HEK293 (cell line): ENCODE data around the gene GNG7.
A peak's percentile ranks its signal among the peaks of the same experiment; 100 is the strongest.

Source experiments
- EGR2 ChIP-seq: fragments of 450-650 bp; formaldehyde crosslinking; IDR thresholded peaks from 2 replicates; pipeline ENCODE4 v1.5.1; 2016; ENCODE audit warnings: low read depth, missing biosample characterization, missing genetic modification characterization
- OSR2 ChIP-seq: fragments of 450-650 bp; formaldehyde crosslinking; IDR thresholded peaks from 2 replicates; pipeline ENCODE4 v1.5.1; 2016; ENCODE audit warnings: missing biosample characterization, missing genetic modification characterization
- YY1 ChIP-seq: fragments of 450-650 bp; formaldehyde crosslinking; IDR thresholded peaks from 2 replicates; pipeline ENCODE4 v1.5.1; 2018; ENCODE audit warnings: missing biosample characterization, missing genetic modification characterization
- ZBTB1 ChIP-seq: fragments of 450-650 bp; formaldehyde crosslinking; IDR thresholded peaks from 2 replicates; pipeline ENCODE4 v1.5.1; 2016; ENCODE audit warnings: missing biosample characterization, missing genetic modification characterization
- ZBTB8A ChIP-seq: fragments of 450-650 bp; formaldehyde crosslinking; IDR thresholded peaks from 2 replicates; pipeline ENCODE4 v1.5.1; 2016; ENCODE audit warnings: missing biosample characterization, missing genetic modification characterization
- ZFP3 ChIP-seq: fragments of 450-650 bp; formaldehyde crosslinking; IDR thresholded peaks from 2 replicates; pipeline ENCODE4 v1.5.1; 2016; ENCODE audit warnings: low read depth, missing biosample characterization, missing genetic modification characterization
- ZFP69B ChIP-seq: fragments of 450-650 bp; formaldehyde crosslinking; IDR thresholded peaks from 2 replicates; pipeline ENCODE4 v1.5.1; 2016; ENCODE audit warnings: missing biosample characterization, missing genetic modification characterization
- ZIC2 ChIP-seq: fragments of 450-650 bp; formaldehyde crosslinking; IDR thresholded peaks from 2 replicates; pipeline ENCODE4 v1.5.1; 2016; ENCODE audit warnings: missing biosample characterization, missing genetic modification characterization
- ZNF132 ChIP-seq: fragments of 450-650 bp; formaldehyde crosslinking; IDR thresholded peaks from 2 replicates; pipeline ENCODE4 v1.5.1; 2017; ENCODE audit warnings: missing biosample characterization, missing genetic modification characterization, borderline replicate concordance
- ZNF133 ChIP-seq: fragments of 450-650 bp; formaldehyde crosslinking; IDR thresholded peaks from 2 replicates; pipeline ENCODE4 v1.5.1; 2016; ENCODE audit warnings: missing biosample characterization, missing genetic modification characterization
- ZNF2 ChIP-seq: fragments of 450-650 bp; formaldehyde crosslinking; IDR thresholded peaks from 2 replicates; pipeline ENCODE4 v1.5.1; 2016; ENCODE audit warnings: missing biosample characterization, missing genetic modification characterization
- ZNF324 ChIP-seq: fragments of 450-650 bp; formaldehyde crosslinking; IDR thresholded peaks from 2 replicates; pipeline ENCODE4 v1.5.1; 2016; ENCODE audit warnings: missing biosample characterization, missing genetic modification characterization
- ZNF354C ChIP-seq: fragments of 450-650 bp; formaldehyde crosslinking; IDR thresholded peaks from 2 replicates; pipeline ENCODE4 v1.5.1; 2016; ENCODE audit warnings: missing biosample characterization, missing genetic modification characterization, low read depth, borderline replicate concordance
- ZNF555 ChIP-seq: fragments of 450-650 bp; formaldehyde crosslinking; conservative IDR thresholded peaks from 2 replicates; pipeline ENCODE4 v1.5.1; 2017; ENCODE audit warnings: missing biosample characterization, mild to moderate bottlenecking, missing genetic modification characterization, inconsistent platforms
- ZNF596 ChIP-seq: fragments of 450-650 bp; IDR thresholded peaks from 2 replicates; pipeline ENCODE4 v1.5.0; 2018; ENCODE audit warnings: missing biosample characterization, mild to moderate bottlenecking, missing genetic modification characterization, moderate library complexity
- ZNF621 ChIP-seq: fragments of 450-650 bp; formaldehyde crosslinking; IDR thresholded peaks from 2 replicates; pipeline ENCODE4 v1.5.1; 2017; ENCODE audit warnings: missing biosample characterization, missing genetic modification characterization
- ZNF623 ChIP-seq: fragments of 450-650 bp; formaldehyde crosslinking; IDR thresholded peaks from 2 replicates; pipeline ENCODE4 v1.5.1; 2016; ENCODE audit warnings: missing biosample characterization, missing genetic modification characterization
- ZNF624 ChIP-seq: fragments of 450-650 bp; formaldehyde crosslinking; IDR thresholded peaks from 2 replicates; pipeline ENCODE4 v1.5.1; 2017; ENCODE audit warnings: missing biosample characterization, missing genetic modification characterization
- ZNF654 ChIP-seq: fragments of 450-650 bp; formaldehyde crosslinking; IDR thresholded peaks from 2 replicates; pipeline ENCODE4 v1.5.1; 2016; ENCODE audit warnings: low read depth, missing biosample characterization, missing genetic modification characterization
- ZNF707 ChIP-seq: fragments of 450-650 bp; formaldehyde crosslinking; IDR thresholded peaks from 2 replicates; pipeline ENCODE4 v1.5.1; 2016; ENCODE audit warnings: missing biosample characterization, missing genetic modification characterization
- ZNF785 ChIP-seq: fragments of 450-650 bp; formaldehyde crosslinking; IDR thresholded peaks from 2 replicates; pipeline ENCODE4 v1.5.1; 2016; ENCODE audit warnings: missing biosample characterization, missing genetic modification characterization
- ZNF843 ChIP-seq: fragments of 450-650 bp; formaldehyde crosslinking; IDR thresholded peaks from 2 replicates; pipeline ENCODE4 v1.5.1; 2016; ENCODE audit warnings: missing biosample characterization, missing genetic modification characterization
- TF ChIP-seq, protein P1 (sequence below): fragments of 450-650 bp; formaldehyde crosslinking; IDR thresholded peaks from 2 replicates; pipeline ENCODE4 v1.5.1; 2016; ENCODE audit warnings: missing biosample characterization, missing genetic modification characterization
- TF ChIP-seq, protein P2 (sequence below): fragments of 450-650 bp; formaldehyde crosslinking; IDR thresholded peaks from 2 replicates; pipeline ENCODE4 v1.5.1; 2016; ENCODE audit warnings: missing biosample characterization, missing genetic modification characterization
- TF ChIP-seq, protein P3 (sequence below): fragments of 450-650 bp; formaldehyde crosslinking; IDR thresholded peaks from 2 replicates; pipeline ENCODE4 v1.5.1; 2017; ENCODE audit warnings: missing biosample characterization, missing genetic modification characterization
- TF ChIP-seq, protein P4 (sequence below): fragments of 450-650 bp; formaldehyde crosslinking; IDR thresholded peaks from 2 replicates; pipeline ENCODE4 v1.5.1; 2016; ENCODE audit warnings: missing biosample characterization, missing genetic modification characterization, borderline replicate concordance
- TF ChIP-seq, protein P5 (sequence below): fragments of 450-650 bp; formaldehyde crosslinking; IDR thresholded peaks from 2 replicates; pipeline ENCODE4 v1.5.1; 2016; ENCODE audit warnings: missing biosample characterization, missing genetic modification characterization
- TF ChIP-seq, protein P6 (sequence below): fragments of 450-650 bp; formaldehyde crosslinking; IDR thresholded peaks from 2 replicates; pipeline ENCODE4 v1.5.1; 2016; ENCODE audit warnings: missing biosample characterization, missing genetic modification characterization

GNG7 gene

DNA sequence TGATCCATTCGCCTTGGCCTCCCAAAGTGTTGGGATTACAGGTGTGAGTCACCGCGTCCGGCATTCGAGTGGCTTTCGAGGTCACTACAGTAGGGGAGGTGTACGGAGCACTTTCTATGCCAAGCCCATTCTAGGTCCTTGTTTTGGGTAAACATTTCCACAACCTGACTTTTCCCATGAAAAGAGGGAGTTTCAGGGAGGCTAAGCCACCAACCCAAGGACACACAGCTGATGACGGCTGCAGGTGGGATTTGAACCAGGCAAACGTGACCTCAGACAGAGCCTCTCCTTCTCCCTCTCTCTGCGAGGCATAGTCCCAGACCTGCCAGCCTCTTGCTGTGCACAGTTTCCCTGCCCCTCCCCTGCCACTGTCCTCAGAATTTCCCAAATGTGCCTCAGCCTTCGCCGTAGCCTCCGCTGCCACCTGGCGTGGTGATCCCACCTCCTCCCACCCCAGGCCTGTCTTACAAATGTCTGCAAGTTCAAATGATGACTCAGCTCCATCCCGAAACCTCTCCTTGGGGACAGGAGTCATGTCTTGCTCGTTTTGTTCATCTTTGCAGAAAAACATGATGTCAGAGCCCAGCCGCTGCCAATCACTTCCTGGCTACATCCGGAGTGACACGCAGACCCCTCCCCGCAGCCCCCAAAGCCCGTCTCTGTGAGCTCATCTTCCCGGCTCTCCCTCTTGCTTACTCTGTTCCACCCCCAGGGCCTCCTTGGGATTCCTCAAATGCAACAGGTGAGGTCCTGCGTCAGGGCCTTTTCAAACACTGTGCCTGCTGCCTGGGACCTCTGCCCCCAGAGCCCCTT lies 233.2 kb downstream of the GNG7 start (continued):
- TF ChIP-seq ZNF707 (tag by site-specific recombination) (no peak), ZNF654 (tag by site-specific recombination) (no peak), ZFP3 (tag by site-specific recombination) (no peak), ZNF596 (tag by site-specific recombination) (no peak), ZNF133 (no peak), ZBTB8A (tag by site-specific recombination) (no peak), ZNF555 (tag by site-specific recombination) (no peak), ZFP69B (tag by site-specific recombination) (no peak), OSR2 (tag by site-specific recombination) (no peak), ZNF621 (tag by site-specific recombination) (no peak), ZNF623 (tag by site-specific recombination) (no peak), ZNF354C (tag by site-specific recombination) (no peak), ZNF624 (tag by site-specific recombination) (no peak), ZNF785 (tag by site-specific recombination) (no peak), ZNF2 (no peak), ZNF843 (tag by site-specific recombination) (no peak), ZIC2 (tag by site-specific recombination) (peak; percentile 23; the same call in 1 of the 2 replicates), YY1 (tag by site-specific recombination) (no peak), ZNF132 (no peak), ZNF324 (tag by site-specific recombination) (no peak), ZBTB1 (tag by site-specific recombination) (peak; percentile 13; the same call in 1 of the 2 replicates), EGR2 (tag by site-specific recombination) (peak; percentile 42; the same call in 1 of the 2 replicates)
- TF ChIP-seq, protein P1, sequence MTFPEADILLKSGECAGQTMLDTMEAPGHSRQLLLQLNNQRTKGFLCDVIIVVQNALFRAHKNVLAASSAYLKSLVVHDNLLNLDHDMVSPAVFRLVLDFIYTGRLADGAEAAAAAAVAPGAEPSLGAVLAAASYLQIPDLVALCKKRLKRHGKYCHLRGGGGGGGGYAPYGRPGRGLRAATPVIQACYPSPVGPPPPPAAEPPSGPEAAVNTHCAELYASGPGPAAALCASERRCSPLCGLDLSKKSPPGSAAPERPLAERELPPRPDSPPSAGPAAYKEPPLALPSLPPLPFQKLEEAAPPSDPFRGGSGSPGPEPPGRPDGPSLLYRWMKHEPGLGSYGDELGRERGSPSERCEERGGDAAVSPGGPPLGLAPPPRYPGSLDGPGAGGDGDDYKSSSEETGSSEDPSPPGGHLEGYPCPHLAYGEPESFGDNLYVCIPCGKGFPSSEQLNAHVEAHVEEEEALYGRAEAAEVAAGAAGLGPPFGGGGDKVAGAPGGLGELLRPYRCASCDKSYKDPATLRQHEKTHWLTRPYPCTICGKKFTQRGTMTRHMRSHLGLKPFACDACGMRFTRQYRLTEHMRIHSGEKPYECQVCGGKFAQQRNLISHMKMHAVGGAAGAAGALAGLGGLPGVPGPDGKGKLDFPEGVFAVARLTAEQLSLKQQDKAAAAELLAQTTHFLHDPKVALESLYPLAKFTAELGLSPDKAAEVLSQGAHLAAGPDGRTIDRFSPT, result no peak
- TF ChIP-seq, protein P2, sequence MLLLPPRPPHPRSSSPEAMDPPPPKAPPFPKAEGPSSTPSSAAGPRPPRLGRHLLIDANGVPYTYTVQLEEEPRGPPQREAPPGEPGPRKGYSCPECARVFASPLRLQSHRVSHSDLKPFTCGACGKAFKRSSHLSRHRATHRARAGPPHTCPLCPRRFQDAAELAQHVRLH (tag by site-specific recombination), result no peak
- TF ChIP-seq, protein P3, sequence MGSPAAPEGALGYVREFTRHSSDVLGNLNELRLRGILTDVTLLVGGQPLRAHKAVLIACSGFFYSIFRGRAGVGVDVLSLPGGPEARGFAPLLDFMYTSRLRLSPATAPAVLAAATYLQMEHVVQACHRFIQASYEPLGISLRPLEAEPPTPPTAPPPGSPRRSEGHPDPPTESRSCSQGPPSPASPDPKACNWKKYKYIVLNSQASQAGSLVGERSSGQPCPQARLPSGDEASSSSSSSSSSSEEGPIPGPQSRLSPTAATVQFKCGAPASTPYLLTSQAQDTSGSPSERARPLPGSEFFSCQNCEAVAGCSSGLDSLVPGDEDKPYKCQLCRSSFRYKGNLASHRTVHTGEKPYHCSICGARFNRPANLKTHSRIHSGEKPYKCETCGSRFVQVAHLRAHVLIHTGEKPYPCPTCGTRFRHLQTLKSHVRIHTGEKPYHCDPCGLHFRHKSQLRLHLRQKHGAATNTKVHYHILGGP, result no peak
- TF ChIP-seq, protein P4, sequence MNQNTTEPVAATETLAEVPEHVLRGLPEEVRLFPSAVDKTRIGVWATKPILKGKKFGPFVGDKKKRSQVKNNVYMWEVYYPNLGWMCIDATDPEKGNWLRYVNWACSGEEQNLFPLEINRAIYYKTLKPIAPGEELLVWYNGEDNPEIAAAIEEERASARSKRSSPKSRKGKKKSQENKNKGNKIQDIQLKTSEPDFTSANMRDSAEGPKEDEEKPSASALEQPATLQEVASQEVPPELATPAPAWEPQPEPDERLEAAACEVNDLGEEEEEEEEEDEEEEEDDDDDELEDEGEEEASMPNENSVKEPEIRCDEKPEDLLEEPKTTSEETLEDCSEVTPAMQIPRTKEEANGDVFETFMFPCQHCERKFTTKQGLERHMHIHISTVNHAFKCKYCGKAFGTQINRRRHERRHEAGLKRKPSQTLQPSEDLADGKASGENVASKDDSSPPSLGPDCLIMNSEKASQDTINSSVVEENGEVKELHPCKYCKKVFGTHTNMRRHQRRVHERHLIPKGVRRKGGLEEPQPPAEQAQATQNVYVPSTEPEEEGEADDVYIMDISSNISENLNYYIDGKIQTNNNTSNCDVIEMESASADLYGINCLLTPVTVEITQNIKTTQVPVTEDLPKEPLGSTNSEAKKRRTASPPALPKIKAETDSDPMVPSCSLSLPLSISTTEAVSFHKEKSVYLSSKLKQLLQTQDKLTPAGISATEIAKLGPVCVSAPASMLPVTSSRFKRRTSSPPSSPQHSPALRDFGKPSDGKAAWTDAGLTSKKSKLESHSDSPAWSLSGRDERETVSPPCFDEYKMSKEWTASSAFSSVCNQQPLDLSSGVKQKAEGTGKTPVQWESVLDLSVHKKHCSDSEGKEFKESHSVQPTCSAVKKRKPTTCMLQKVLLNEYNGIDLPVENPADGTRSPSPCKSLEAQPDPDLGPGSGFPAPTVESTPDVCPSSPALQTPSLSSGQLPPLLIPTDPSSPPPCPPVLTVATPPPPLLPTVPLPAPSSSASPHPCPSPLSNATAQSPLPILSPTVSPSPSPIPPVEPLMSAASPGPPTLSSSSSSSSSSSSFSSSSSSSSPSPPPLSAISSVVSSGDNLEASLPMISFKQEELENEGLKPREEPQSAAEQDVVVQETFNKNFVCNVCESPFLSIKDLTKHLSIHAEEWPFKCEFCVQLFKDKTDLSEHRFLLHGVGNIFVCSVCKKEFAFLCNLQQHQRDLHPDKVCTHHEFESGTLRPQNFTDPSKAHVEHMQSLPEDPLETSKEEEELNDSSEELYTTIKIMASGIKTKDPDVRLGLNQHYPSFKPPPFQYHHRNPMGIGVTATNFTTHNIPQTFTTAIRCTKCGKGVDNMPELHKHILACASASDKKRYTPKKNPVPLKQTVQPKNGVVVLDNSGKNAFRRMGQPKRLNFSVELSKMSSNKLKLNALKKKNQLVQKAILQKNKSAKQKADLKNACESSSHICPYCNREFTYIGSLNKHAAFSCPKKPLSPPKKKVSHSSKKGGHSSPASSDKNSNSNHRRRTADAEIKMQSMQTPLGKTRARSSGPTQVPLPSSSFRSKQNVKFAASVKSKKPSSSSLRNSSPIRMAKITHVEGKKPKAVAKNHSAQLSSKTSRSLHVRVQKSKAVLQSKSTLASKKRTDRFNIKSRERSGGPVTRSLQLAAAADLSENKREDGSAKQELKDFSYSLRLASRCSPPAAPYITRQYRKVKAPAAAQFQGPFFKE (tag by site-specific recombination), result no peak
- TF ChIP-seq, protein P5, sequence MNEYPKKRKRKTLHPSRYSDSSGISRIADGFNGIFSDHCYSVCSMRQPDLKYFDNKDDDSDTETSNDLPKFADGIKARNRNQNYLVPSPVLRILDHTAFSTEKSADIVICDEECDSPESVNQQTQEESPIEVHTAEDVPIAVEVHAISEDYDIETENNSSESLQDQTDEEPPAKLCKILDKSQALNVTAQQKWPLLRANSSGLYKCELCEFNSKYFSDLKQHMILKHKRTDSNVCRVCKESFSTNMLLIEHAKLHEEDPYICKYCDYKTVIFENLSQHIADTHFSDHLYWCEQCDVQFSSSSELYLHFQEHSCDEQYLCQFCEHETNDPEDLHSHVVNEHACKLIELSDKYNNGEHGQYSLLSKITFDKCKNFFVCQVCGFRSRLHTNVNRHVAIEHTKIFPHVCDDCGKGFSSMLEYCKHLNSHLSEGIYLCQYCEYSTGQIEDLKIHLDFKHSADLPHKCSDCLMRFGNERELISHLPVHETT (tag by site-specific recombination), result no peak
- TF ChIP-seq, protein P6, sequence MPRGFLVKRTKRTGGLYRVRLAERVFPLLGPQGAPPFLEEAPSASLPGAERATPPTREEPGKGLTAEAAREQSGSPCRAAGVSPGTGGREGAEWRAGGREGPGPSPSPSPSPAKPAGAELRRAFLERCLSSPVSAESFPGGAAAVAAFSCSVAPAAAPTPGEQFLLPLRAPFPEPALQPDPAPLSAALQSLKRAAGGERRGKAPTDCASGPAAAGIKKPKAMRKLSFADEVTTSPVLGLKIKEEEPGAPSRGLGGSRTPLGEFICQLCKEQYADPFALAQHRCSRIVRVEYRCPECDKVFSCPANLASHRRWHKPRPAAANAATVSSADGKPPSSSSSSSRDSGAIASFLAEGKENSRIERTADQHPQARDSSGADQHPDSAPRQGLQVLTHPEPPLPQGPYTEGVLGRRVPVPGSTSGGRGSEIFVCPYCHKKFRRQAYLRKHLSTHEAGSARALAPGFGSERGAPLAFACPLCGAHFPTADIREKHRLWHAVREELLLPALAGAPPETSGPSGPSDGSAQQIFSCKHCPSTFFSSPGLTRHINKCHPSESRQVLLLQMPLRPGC (tag by site-specific recombination), result no peak
